T-helper 22 cell (primary cell): Measurements from ENCODE around the gene ANTXRL.
"Not testable (repeated sequence)": the region's sequence is repeated elsewhere in the genome, so short reads cannot be mapped to it uniquely, and the experiment has no call there.

Experiments used
- DNase-seq: peaks from one replicate; pipeline ENCODE4 v3.0.0-alpha.2; 2020; ENCODE audit warnings: low read depth

ANTXRL gene

GRCh38 chr10:46295350-46296010 lies 8.7 kb downstream of the ANTXRL start:
- not testable (repeated sequence) for DNase-seq

GRCh38 chr10:46296086-46296485 lies 9.3 kb downstream of the ANTXRL start:
- not testable (repeated sequence) for DNase-seq

GRCh38 chr10:46296641-46297141 lies 9.9 kb downstream of the ANTXRL start:
- no peak for DNase-seq

- DNase-seq: no peak
Measured at GRCh38 chr10:46297406-46298204, 10.8 kb downstream of the ANTXRL start.

- no peak for DNase-seq
Measured at GRCh38 chr10:46298477-46299285, 11.9 kb downstream of the ANTXRL start.

- no peak for DNase-seq
Measured at GRCh38 chr10:46299286-46299535, 12.4 kb downstream of the ANTXRL start.

GRCh38 chr10:46299536-46300369 lies 13.0 kb downstream of the ANTXRL start:
- DNase-seq: no peak

GRCh38 chr10:46300370-46300711 lies 13.5 kb downstream of the ANTXRL start:
- not testable (repeated sequence) for DNase-seq

- DNase-seq: no peak
Measured at GRCh38 chr10:46301056-46301645, 14.4 kb downstream of the ANTXRL start.

- DNase-seq: no peak
Measured at GRCh38 chr10:46301721-46302479, 15.1 kb downstream of the ANTXRL start.

- DNase-seq: not testable (repeated sequence)
Measured at GRCh38 chr10:46302765-46303352, 16.1 kb downstream of the ANTXRL start.

- no peak for DNase-seq
Measured at GRCh38 chr10:46304062-46304461, 17.3 kb downstream of the ANTXRL start.

- DNase-seq: not testable (repeated sequence)
Measured at GRCh38 chr10:46304671-46305070, 17.9 kb downstream of the ANTXRL start.

- no peak for DNase-seq
Measured at GRCh38 chr10:46305079-46305818, 18.5 kb downstream of the ANTXRL start.

- no peak for DNase-seq
Measured at GRCh38 chr10:46305986-46306385, 19.2 kb downstream of the ANTXRL start.

GRCh38 chr10:46306516-46307184 lies 19.9 kb downstream of the ANTXRL start:
- DNase-seq: no peak

- no peak for DNase-seq
Measured at GRCh38 chr10:46307281-46308112, 20.7 kb downstream of the ANTXRL start.

- DNase-seq: no peak
Measured at GRCh38 chr10:46308113-46308415, 21.3 kb downstream of the ANTXRL start.
